ENCODE results near the gene KIFAP3.

The KIFAP3 gene

GRCh38 chr1:170073893-170074249 is 624 bp downstream of the KIFAP3 start:
- no peaks in the 10 kb centered on the region for H3K27me3 ChIP-seq (ENCODE audit: control insufficient read depth, insufficient read depth, low read length)
- no peak for TF ChIP-seq CTCF (IDR thresholded peaks at IDR 0.05)
- no peaks in the 10 kb centered on the region for H3K36me3 ChIP-seq (ENCODE audit: control insufficient read depth, insufficient read depth, low read length)
- no peaks in the 10 kb centered on the region for H3K4me1 ChIP-seq
- peak overlapping the region; percentile 95 for H2AFZ ChIP-seq
- H3K9me3 ChIP-seq (ENCODE audit: control insufficient read depth, low read length), result no peaks in the 10 kb centered on the region
- peak overlapping the region; percentile 54 for H3K4me2 ChIP-seq (ENCODE audit: low read length)
- H3K79me2 ChIP-seq, result peaks cover 7% of the 10 kb centered on the region
- H3K4me3 ChIP-seq (ENCODE audit: low read depth, low read length), result peak overlapping the region; percentile 60
- no peak overlapping the region for H3K9ac ChIP-seq
- H3K27ac ChIP-seq, result peak overlapping the region; percentile 79

GRCh38 chr1:170071378-170071777 is 3.1 kb downstream of the KIFAP3 start:
- peaks cover 9% of the 10 kb centered on the region for H3K79me2 ChIP-seq
- H3K36me3 ChIP-seq (ENCODE audit: control insufficient read depth, insufficient read depth, low read length), result no peaks in the 10 kb centered on the region
- H3K9ac ChIP-seq, result no peak overlapping the region
- H3K9me3 ChIP-seq (ENCODE audit: control insufficient read depth, low read length), result no peaks in the 10 kb centered on the region
- no peak for TF ChIP-seq CTCF (IDR thresholded peaks at IDR 0.05)
- no peak overlapping the region for H3K4me3 ChIP-seq (ENCODE audit: low read depth, low read length)
- no peak overlapping the region for H2AFZ ChIP-seq
- no peaks in the 10 kb centered on the region for H3K4me1 ChIP-seq
- H3K27ac ChIP-seq, result no peak overlapping the region
- H3K27me3 ChIP-seq (ENCODE audit: control insufficient read depth, insufficient read depth, low read length), result no peaks in the 10 kb centered on the region
- H3K4me2 ChIP-seq (ENCODE audit: low read length), result no peak overlapping the region

GRCh38 chr1:170068923-170069322 is 5.6 kb downstream of the KIFAP3 start:
- H3K79me2 ChIP-seq, result peaks cover 6% of the 10 kb centered on the region
- no peak overlapping the region for H3K9ac ChIP-seq
- H3K36me3 ChIP-seq (ENCODE audit: control insufficient read depth, insufficient read depth, low read length), result no peaks in the 10 kb centered on the region
- H3K4me3 ChIP-seq (ENCODE audit: low read depth, low read length), result no peak overlapping the region
- no peak overlapping the region for H2AFZ ChIP-seq
- H3K4me2 ChIP-seq (ENCODE audit: low read length), result no peak overlapping the region
- H3K27ac ChIP-seq, result no peak overlapping the region
- H3K4me1 ChIP-seq, result no peaks in the 10 kb centered on the region
- TF ChIP-seq CTCF (IDR thresholded peaks at IDR 0.05), result no peak
- H3K9me3 ChIP-seq (ENCODE audit: control insufficient read depth, low read length), result no peaks in the 10 kb centered on the region
- H3K27me3 ChIP-seq (ENCODE audit: control insufficient read depth, insufficient read depth, low read length), result no peaks in the 10 kb centered on the region

- TF ChIP-seq CTCF (IDR thresholded peaks at IDR 0.05), result no peak
- Histone ChIP-seq H3K9ac (no peak overlapping the region), H3K79me2 (peaks cover 2% of the 10 kb centered on the region), H3K36me3 (ENCODE audit: control insufficient read depth, insufficient read depth, low read length) (no peaks in the 10 kb centered on the region), H2AFZ (no peak overlapping the region), H3K4me2 (ENCODE audit: low read length) (no peak overlapping the region), H3K27me3 (ENCODE audit: control insufficient read depth, insufficient read depth, low read length) (no peaks in the 10 kb centered on the region), H3K4me1 (no peaks in the 10 kb centered on the region), H3K9me3 (ENCODE audit: control insufficient read depth, low read length) (no peaks in the 10 kb centered on the region), H3K27ac (no peak overlapping the region), H3K4me3 (ENCODE audit: low read depth, low read length) (no peak overlapping the region)
Measured at GRCh38 chr1:170067253-170067819, 7.2 kb downstream of the KIFAP3 start.

GRCh38 chr1:170064821-170065220 is 9.7 kb downstream of the KIFAP3 start:
- Histone ChIP-seq H3K36me3 (ENCODE audit: control insufficient read depth, insufficient read depth, low read length) (no peaks in the 10 kb centered on the region), H3K9ac (no peak overlapping the region), H3K27me3 (ENCODE audit: control insufficient read depth, insufficient read depth, low read length) (no peaks in the 10 kb centered on the region), H3K4me2 (ENCODE audit: low read length) (no peak overlapping the region), H2AFZ (no peak overlapping the region), H3K27ac (no peak overlapping the region), H3K4me3 (ENCODE audit: low read depth, low read length) (no peak overlapping the region), H3K9me3 (ENCODE audit: control insufficient read depth, low read length) (no peaks in the 10 kb centered on the region), H3K79me2 (peaks cover 2% of the 10 kb centered on the region), H3K4me1 (no peaks in the 10 kb centered on the region)
- TF ChIP-seq CTCF (IDR thresholded peaks at IDR 0.05), result no peak

All from parathyroid adenoma (tissue), 2 donors.